GM18867 (cell line): Measurements from ENCODE around the gene POLRMT.
"Not testable (repeated sequence)": the region's sequence is repeated elsewhere in the genome, so short reads cannot be mapped to it uniquely, and the experiment has no call there.

Experiments
- ATAC-seq: cut with Tn5 transposase; IDR thresholded peaks from one replicate; pipeline ENCODE4 v1.9.1; 2021; ENCODE audit warnings: mild to moderate bottlenecking, moderate library complexity; ENCODE audit not compliant: unreplicated experiment

Gene POLRMT

DNA sequence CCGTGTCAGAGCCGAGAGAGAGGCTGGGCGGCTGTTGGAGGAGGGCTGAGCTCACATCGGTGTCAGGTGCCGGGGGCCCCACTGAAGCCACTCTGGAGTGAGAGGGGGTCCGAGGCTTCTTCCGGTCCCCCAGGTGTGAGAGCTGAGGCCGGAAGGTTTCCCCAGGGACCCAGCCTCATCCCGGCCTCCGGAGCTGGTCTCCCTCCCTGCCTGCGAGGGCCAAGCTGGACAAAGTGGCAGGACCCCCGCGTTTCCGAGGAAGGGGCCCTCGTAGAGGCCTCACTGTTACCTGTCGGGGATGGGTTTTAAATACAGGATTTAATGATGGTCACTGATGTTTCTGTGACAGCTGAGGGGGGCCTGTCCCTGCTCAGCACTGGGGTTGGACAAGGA lies 37.1 kb downstream of the POLRMT start:
- no peak for ATAC-seq

- ATAC-seq: no peak
These were observed 37.7 kb downstream of the POLRMT start for GRCh38 chr19:595326-596262.

GRCh38 chr19:594265-594870 lies 39.0 kb downstream of the POLRMT start:
- ATAC-seq: no peak

- no peak for ATAC-seq
These were observed 39.8 kb downstream of the POLRMT start for GRCh38 chr19:593505-593904.

DNA sequence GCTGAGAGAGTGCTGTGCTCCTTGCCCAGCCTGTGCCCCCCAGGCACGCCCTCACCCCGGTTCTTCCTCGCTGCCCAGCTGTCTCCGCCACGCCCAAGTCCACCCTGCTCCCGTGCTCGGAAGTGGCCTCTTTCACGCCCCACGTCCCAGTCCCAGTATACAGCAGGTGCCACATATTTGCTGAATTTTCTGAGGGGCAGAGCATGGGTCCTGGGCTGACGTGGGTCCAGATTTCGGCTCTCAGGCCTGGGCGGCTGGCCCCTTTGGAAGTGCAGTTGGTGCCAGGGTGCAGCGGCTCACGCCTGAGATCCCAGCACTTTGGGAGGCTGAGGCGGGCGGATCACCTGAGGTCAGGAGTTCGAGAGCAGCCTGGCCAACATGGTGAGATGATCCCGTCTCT lies 40.3 kb downstream of the POLRMT start:
- ATAC-seq: no peak

GRCh38 chr19:592101-592500 lies 41.2 kb downstream of the POLRMT start:
- no peak for ATAC-seq

DNA sequence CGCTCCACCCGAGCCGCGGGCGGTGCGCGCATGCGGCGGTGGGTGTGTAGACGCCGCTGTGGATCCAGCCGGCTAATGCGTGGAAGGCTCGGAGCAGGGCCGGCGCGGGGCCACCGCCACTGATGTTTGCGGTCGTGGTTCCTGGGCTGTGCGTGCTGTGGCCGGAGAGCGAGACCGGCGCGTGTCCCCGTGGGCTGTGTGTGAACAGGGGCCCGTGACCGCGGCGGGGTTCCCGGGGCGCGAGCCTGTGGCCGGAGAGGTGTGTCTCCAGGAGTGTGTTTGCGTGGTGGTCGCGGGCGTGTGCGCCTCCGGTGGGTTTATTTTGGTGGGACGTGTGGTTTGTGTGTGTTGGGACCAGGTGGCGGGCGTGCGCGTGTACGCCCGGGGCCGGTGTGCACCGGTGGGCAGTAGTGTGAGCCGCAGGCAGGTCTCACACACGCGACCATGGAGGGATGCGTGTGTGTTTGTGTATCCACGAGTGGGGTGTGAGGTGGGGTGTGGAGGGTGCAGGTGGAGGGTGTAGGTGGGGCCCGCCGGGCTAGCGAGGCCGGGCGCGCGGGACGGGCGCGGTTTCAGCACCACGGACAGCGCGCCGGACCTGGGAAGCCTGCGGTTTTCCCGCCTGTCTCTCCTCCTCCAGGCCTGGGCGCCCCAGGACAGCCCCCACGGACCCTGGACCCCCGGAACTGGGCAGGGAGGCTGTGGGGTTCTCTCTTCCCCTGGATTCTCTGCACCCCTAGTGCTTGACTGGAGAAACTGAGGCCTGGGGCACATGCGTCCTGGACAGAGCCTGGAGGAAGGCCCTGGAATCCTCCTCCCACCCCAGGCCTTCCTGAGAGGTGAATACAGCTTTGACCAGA lies 42.0 kb downstream of the POLRMT start:
- ATAC-seq: no peak

DNA sequence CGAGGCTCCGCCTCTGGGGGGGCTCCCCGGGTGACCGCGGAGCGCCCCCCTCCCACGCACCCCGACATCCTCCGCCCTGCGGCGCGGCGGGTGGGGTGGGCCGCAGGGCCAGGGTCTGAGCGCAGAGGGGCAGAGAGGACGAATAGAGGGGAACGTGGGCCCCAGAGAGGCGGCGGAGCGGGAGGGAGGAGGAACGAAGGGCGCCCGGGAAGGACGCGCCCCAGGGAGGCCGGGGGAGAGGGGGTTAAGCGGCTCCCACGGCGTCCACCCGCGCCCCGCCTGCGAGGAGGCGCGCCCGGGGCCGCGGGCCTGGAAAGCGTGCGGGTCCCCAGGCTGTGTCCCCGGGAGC lies 42.6 kb downstream of the POLRMT start:
- no peak for ATAC-seq

DNA sequence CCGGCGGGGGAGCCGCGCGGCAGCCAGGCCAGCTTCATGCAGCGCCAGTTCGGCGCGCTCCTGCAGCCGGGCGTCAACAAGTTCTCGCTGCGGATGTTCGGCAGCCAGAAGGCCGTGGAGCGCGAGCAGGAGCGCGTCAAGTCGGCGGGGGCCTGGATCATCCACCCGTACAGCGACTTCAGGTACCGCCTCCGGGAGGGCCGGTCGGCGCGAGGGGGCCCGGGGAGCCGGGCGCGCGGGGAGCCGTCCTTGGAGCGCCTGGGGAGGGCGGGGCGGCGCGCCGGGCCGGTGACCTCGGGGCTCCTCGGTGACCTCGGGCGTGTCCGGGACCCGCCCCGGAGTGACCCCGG lies 43.0 kb downstream of the POLRMT start:
- ATAC-seq: no peak

- no peak for ATAC-seq
These were observed 43.5 kb downstream of the POLRMT start, which contains the start of gene HCN2 for GRCh38 chr19:589693-590395. Gene HCN2, plus strand, starts transcription at chr19:589881. Its CDS starts 65 bp downstream, at chr19:589946.

- no peak for ATAC-seq
These were observed 44.3 kb downstream of the POLRMT start for GRCh38 chr19:588741-589692.

DNA sequence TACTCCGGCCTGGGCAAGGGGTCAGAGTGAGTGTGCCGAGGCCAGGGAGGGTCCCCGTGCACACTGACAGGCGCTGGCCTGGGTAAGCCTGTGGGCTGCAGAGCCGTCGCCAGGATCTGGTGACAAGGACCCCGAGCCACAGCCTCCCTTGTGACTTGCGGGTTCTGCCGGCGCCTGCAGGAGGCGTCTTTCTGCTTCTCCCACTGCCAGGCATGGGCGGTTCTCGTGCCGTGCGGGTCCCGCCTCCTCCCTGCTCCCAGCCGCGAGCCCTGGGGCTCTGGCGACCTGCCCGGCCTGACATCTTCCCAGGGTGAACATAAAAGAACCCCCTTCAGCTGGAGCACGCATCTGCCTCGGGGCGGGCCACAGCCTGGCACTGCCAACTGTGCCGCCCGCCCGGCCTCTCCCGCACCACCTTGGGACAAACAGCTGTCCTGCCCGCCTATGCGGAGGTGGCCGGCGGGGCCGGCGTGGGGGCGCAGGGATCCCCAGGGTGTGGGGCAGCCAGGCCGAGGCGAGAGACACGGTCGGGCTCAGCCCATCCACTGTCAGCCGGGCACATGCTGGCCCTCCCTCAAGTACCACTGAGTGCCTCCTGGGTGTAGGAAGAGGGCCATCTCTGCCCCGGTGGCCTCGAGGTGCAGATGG lies 45.1 kb downstream of the POLRMT start:
- ATAC-seq: no peak

GRCh38 chr19:585551-586110 lies 47.7 kb downstream of the POLRMT start:
- no peak for ATAC-seq

DNA sequence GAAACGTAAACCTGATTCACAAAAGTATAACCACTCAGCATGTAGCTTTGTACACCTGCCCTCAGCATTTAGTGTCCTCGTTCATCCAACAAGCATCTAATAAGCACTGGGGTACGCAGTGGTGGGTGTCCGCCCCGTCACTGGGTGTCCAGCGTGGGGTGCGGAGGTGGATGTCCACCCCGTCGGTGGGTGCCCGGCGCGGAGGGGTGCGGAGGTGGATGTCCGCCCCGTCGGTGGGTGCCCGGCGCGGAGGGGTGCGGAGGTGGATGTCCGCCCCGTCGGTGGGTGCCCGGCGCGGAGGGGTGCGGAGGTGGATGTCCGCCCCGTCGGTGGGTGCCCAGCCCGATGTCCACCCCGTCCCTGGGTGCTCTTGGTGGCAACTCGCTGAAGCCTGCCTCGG lies 48.2 kb downstream of the POLRMT start:
- ATAC-seq: not testable (repeated sequence)

DNA sequence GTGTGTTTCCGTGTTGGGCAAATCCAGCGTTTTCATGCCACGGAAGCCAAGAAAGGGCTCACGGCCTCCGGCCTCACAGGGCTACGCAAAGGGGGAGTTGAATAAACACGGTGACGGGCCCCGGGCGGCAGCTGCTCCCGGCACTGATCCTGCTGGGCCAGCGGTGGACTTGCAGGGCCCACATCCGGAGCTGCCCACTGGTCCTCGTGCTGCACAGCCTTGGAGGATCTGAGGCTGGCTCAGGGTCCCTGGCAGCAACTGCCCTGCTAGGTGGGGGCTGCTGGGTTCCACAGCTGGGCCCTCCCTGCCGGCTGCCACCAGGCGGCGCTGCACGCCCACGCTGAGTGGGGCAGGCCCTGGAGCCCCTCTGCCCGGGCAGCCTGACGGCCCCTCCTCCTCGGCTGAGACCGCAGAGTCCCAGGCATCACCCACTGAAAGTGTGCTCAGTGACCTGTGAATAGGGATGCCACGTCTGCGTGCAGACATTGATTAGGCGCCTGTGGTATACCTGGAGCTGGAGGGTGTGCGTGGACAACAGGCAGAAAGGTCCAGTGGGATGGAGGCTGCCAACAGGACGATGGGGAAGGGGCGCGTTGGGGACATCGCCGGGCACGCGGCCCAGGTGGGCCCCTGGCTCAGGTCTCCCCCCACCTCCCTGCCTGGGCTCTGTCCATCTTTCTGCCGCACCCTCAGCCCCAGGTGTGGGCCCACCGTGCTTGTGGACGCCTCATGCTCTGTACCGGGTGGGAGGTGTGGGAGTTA lies 48.9 kb downstream of the POLRMT start:
- no peak for ATAC-seq

GRCh38 chr19:583968-584239 lies 49.4 kb downstream of the POLRMT start:
- ATAC-seq: no peak

DNA sequence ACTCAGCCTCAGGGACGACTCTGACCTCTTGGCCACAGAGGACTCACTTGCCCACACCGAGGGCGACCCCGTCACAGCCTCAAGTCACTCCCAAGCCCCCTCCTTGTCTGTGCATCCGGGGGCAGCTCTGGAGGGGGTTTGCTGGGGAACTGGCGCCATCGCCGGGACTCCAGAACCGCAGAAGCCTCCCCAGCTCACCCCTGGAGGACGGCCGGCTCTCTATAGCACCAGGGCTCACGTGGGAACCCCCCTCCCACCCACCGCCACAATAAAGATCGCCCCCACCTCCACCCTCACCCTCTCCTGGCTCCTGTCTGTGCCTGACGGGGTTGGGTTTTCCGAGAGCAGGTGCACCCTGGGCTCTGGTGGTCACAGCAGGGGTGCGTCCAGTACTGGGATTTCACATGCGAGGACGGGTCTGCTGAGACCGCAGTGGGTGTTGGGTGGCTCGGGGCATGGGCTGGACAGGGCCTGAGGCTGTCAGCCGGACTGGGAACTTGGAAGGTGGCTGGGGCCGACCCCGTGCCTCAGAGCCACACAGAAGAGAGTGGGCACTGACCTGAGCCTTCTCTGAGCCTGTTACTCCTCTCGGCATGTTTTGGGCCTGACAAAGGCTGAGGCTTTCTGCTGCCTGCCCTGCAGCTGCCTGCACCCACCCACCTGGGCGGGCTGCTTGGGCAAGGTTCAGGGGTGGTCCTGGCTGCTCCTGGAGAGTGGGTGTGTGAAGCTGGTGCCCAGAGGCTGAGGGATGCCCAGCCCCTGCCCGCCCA lies 50.0 kb downstream of the POLRMT start:
- no peak for ATAC-seq
